CD14-positive monocyte (primary cell): Measurements from ENCODE around the gene LRRIQ1. TPM values are rescaled to one million over a fixed set of nuclear protein-coding genes. Genes with fewer than 3 reads are reported as not detected.

ENCODE experiments used
- DNase-seq, 3 donors: peaks; one replicate each; pipeline ENCODE4 v3.0.0-alpha.2; 2011 to 2022
- H2AFZ ChIP-seq: 2 replicates; pipeline ENCODE4 v1.6.0; 2012; ENCODE audit warnings: mild to moderate bottlenecking, low read depth, low read length, inconsistent platforms; ENCODE audit not compliant: insufficient read depth, poor library complexity, severe bottlenecking
- H3K27ac ChIP-seq, 2 donors: 1 replicate in 1 of 2; 2 replicates in 1 of 2; pipeline ENCODE4 v1.5.1; 2012 to 2013; ENCODE audit warnings: low read length in 2 of 2, control low read depth in 1 of 2, inconsistent platforms in 1 of 2, low read depth in 1 of 2, mild to moderate bottlenecking in 1 of 2
- H3K27me3 ChIP-seq, 2 donors: one replicate each; pipeline versions ENCODE4 v1.6.0 to v1.6.1; 2011 to 2013; ENCODE audit warnings: low read length in 2 of 2; ENCODE audit not compliant: control insufficient read depth in 2 of 2, insufficient read depth in 2 of 2
- H3K36me3 ChIP-seq, 2 donors: replicated peaks in 1 of 2; 1 replicate in 1 of 2; 2 replicates in 1 of 2; pipeline versions ENCODE4 v1.5.1 to v1.6.1; 2012 to 2013; ENCODE audit warnings: low read length in 2 of 2, control low read depth in 1 of 2, inconsistent platforms in 1 of 2, mild to moderate bottlenecking in 1 of 2; ENCODE audit not compliant: insufficient read depth in 2 of 2, control insufficient read depth in 1 of 2
- H3K4me1 ChIP-seq, 2 donors: 1 replicate in 1 of 2; 2 replicates in 1 of 2; pipeline versions ENCODE4 v1.5.1 to v1.6.1; 2012 to 2013; ENCODE audit warnings: low read length in 2 of 2, control low read depth in 1 of 2, inconsistent platforms in 1 of 2, mild to moderate bottlenecking in 1 of 2, moderate library complexity in 1 of 2; ENCODE audit not compliant: insufficient read depth in 2 of 2, control insufficient read depth in 1 of 2
- H3K4me2 ChIP-seq: replicated peaks from 2 replicates; pipeline ENCODE3; 2012; ENCODE audit warnings: low read length, moderate library complexity, mild to moderate bottlenecking; ENCODE audit not compliant: poor library complexity, severe bottlenecking; ENCODE audit errors: extremely low read depth
- H3K4me3 ChIP-seq, 3 experiments: fragments of 200-600 bp in 1 of 3; sonication (generic) in 1 of 3; replicated peaks in 1 of 3; 1 replicate in 2 of 3; 2 replicates in 1 of 3; pipeline ENCODE4 v1.5.1; 2011 to 2013; ENCODE audit warnings: low read length in 3 of 3, mild to moderate bottlenecking in 3 of 3, control low read depth in 2 of 3, low read depth in 2 of 3, inconsistent platforms in 1 of 3, moderate library complexity in 1 of 3
- H3K79me2 ChIP-seq: 2 replicates; pipeline ENCODE4 v1.6.0; 2012; ENCODE audit warnings: mild to moderate bottlenecking, control low read depth, inconsistent platforms, low read length, moderate library complexity; ENCODE audit not compliant: insufficient read depth
- H3K9ac ChIP-seq: 2 replicates; pipeline ENCODE4 v1.6.0; 2017; ENCODE audit warnings: low read length, mild to moderate bottlenecking; ENCODE audit not compliant: insufficient read depth, poor library complexity, severe bottlenecking
- H3K9me3 ChIP-seq, 2 donors: replicated peaks in 1 of 2; 1 replicate in 1 of 2; 2 replicates in 1 of 2; pipeline versions ENCODE4 v1.5.1 to v1.6.1; 2012 to 2013; ENCODE audit warnings: low read length in 2 of 2, control low read depth in 1 of 2; ENCODE audit not compliant: control insufficient read depth in 1 of 2, insufficient read depth in 1 of 2
- H4K20me1 ChIP-seq: 2 replicates; pipeline ENCODE4 v1.6.0; 2012; ENCODE audit warnings: mild to moderate bottlenecking, low read length, control low read depth, moderate library complexity; ENCODE audit not compliant: insufficient read depth
- H3K27ac Mint-ChIP-seq, 7 donors: one replicate each; pipeline ENCODE4 v1.8.0; 2020; ENCODE audit warnings: mild to moderate bottlenecking in 7 of 7, mixed read lengths in 7 of 7, moderate library complexity in 6 of 7, inconsistent platforms in 2 of 7
- H3K27me3 Mint-ChIP-seq, 3 donors: one replicate each; pipeline ENCODE4 v1.8.0; 2021 to 2022; ENCODE audit warnings: low read depth in 3 of 3, mild to moderate bottlenecking in 3 of 3, mixed read lengths in 3 of 3, moderate library complexity in 3 of 3, inconsistent platforms in 1 of 3
- H3K36me3 Mint-ChIP-seq, 2 donors: one replicate each; pipeline ENCODE4 v1.8.0; 2020; ENCODE audit warnings: mixed read lengths in 2 of 2, inconsistent platforms in 1 of 2, mild to moderate bottlenecking in 1 of 2
- H3K4me1 Mint-ChIP-seq: one replicate; pipeline ENCODE4 v1.8.0; 2020; ENCODE audit warnings: mild to moderate bottlenecking, mixed read lengths
- H3K4me3 Mint-ChIP-seq, 2 donors: one replicate each; pipeline ENCODE4 v1.8.0; 2020; ENCODE audit warnings: mild to moderate bottlenecking in 2 of 2, mixed read lengths in 2 of 2, moderate library complexity in 1 of 2
- H3K9me3 Mint-ChIP-seq, 7 donors: one replicate each; pipeline ENCODE4 v1.8.0; 2020 to 2022; ENCODE audit warnings: mixed read lengths in 7 of 7, mild to moderate bottlenecking in 6 of 7, moderate library complexity in 6 of 7, inconsistent platforms in 2 of 7
- WGBS: methylation state at CpG from one replicate; pipeline ENCODE4 v1.1.5; 2013; ENCODE audit warnings: missing lambda C conversion rate; ENCODE audit not compliant: insufficient coverage; 5-methylcytosine and 5-hydroxymethylcytosine counted together
- intact Hi-C, 2 donors: fragments of 100-400 bp; cut with micrococcal nuclease; formaldehyde crosslinking; loops; one replicate each; pipeline versions ENCODE4 v1.15.0 to v1.15.1; 2023
- polyA plus RNA-seq, 3 donors: library from polyadenylated mRNA; depleted of rRNA in 1 of 3; unstranded in 2 of 3; stranded (reverse) in 1 of 3; fragments of 300-500 nt in 2 of 3; fragments of >200 nt in 1 of 3; fragmentation: Illumina TruSeq in 2 of 3; gene quantifications; 1 replicate in 2 of 3; 2 replicates in 1 of 3; pipeline ENCODE4 v1.2.3, GENCODE V29; 2012 to 2021
- TF ChIP-seq, protein P1 (sequence below): fragments of 200-600 bp; IDR thresholded peaks from one replicate; pipeline ENCODE4 v1.8.0; 2022; ENCODE audit warnings: antibody characterized with exemption, mild to moderate bottlenecking

The LRRIQ1 gene
- polyA plus RNA-seq, 3 donors: not detected

- TF ChIP-seq, protein P1, sequence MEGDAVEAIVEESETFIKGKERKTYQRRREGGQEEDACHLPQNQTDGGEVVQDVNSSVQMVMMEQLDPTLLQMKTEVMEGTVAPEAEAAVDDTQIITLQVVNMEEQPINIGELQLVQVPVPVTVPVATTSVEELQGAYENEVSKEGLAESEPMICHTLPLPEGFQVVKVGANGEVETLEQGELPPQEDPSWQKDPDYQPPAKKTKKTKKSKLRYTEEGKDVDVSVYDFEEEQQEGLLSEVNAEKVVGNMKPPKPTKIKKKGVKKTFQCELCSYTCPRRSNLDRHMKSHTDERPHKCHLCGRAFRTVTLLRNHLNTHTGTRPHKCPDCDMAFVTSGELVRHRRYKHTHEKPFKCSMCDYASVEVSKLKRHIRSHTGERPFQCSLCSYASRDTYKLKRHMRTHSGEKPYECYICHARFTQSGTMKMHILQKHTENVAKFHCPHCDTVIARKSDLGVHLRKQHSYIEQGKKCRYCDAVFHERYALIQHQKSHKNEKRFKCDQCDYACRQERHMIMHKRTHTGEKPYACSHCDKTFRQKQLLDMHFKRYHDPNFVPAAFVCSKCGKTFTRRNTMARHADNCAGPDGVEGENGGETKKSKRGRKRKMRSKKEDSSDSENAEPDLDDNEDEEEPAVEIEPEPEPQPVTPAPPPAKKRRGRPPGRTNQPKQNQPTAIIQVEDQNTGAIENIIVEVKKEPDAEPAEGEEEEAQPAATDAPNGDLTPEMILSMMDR: no peak
- H3K9ac ChIP-seq: no peak overlapping the region
- intact Hi-C loops: no loop called here
- H3K4me3 ChIP-seq: no peak overlapping the region
- no peak overlapping the region for H3K4me3 Mint-ChIP-seq
- H3K4me2 ChIP-seq: no peak overlapping the region
- H3K27me3 ChIP-seq: no peaks in the 10 kb centered on the region
- WGBS: no CpG with 5 or more reads among the region's 1 CpG
- no peaks in the 10 kb centered on the region for H3K27me3 Mint-ChIP-seq
- H2AFZ ChIP-seq: no peak overlapping the region
- no peaks in the 10 kb centered on the region for H3K79me2 ChIP-seq
- H3K9me3 ChIP-seq: no peaks in the 10 kb centered on the region
- no peaks in the 10 kb centered on the region for H3K4me1 ChIP-seq
- H3K36me3 Mint-ChIP-seq: no peaks in the 10 kb centered on the region
- no peaks in the 10 kb centered on the region for H3K4me1 Mint-ChIP-seq
- H3K36me3 ChIP-seq: no peaks in the 10 kb centered on the region
- no peak for DNase-seq
- H3K27ac ChIP-seq: no peak overlapping the region
- no peaks in the 10 kb centered on the region for H3K9me3 Mint-ChIP-seq
- H3K27ac Mint-ChIP-seq: no peak overlapping the region
- H4K20me1 ChIP-seq: no peaks in the 10 kb centered on the region
Measured at GRCh38 chr12:85257671-85258070, 221.5 kb downstream of the LRRIQ1 start.

DNA sequence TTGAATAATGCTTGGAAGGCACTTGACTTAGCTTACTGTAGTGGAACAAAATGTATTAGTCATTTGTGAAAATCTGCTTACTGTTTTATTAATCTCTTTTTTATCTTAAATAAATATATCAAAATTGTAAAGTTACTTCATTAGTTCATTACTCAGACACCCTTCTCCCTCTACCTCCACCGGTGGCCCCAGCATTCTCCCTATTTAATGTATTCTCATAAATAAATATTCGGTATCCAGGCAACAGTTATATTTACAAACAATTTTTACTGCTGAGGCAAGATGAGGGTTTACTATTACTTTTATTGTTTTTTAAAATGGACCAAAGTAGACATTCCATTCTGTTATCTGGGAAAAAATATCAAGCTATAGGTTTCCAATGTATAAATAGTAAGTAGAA, 224.3 kb downstream of the LRRIQ1 start:
- Histone ChIP-seq H3K9ac (no peak overlapping the region), H2AFZ (no peak overlapping the region), H3K79me2 (no peaks in the 10 kb centered on the region), H3K36me3 (no peaks in the 10 kb centered on the region), H3K9me3 (no peaks in the 10 kb centered on the region), H4K20me1 (no peaks in the 10 kb centered on the region), H3K4me1 (no peaks in the 10 kb centered on the region), H3K4me2 (no peak overlapping the region), H3K4me3 (no peak overlapping the region), H3K27ac (no peak overlapping the region), H3K27me3 (no peaks in the 10 kb centered on the region)
- DNase-seq: no peak
- Mint-ChIP-seq H3K27me3 (no peaks in the 10 kb centered on the region), H3K4me3 (no peak overlapping the region), H3K9me3 (no peaks in the 10 kb centered on the region), H3K36me3 (no peaks in the 10 kb centered on the region), H3K27ac (no peak overlapping the region), H3K4me1 (no peaks in the 10 kb centered on the region)
- intact Hi-C loops: no loop called here
- no CpG with 5 or more reads among the region's 2 CpGs for WGBS
- TF ChIP-seq, protein P1: no peak
